Fibroblast of villous mesenchyme (primary cell): ENCODE measurements around the gene CDH4. TPM values are rescaled to one million over a fixed set of nuclear protein-coding genes. Genes with fewer than 3 reads are reported as not detected.

ENCODE experiments used
- DNase-seq: peaks from one replicate; pipeline ENCODE4 v3.0.0-alpha.2; 2010; ENCODE audit warnings: low read depth
- H3K4me3 ChIP-seq: 2 replicates; pipeline ENCODE4 v1.5.1; 2011; ENCODE audit warnings: low read depth, mild to moderate bottlenecking, low read length
- total RNA-seq: library from RNA; depleted of rRNA; stranded (reverse); fragments of >200 nt; gene quantifications from 2 replicates; pipeline ENCODE4 v1.2.3, GENCODE V29; 2012
- TF ChIP-seq, protein P1 (sequence below): IDR thresholded peaks from 2 replicates; pipeline ENCODE4 v1.5.1; 2012; ENCODE audit warnings: low read depth, mild to moderate bottlenecking, low read length; ENCODE audit not compliant: insufficient read depth

CDH4 gene
- total RNA-seq, 1 donor = 1.7 TPM

DNA sequence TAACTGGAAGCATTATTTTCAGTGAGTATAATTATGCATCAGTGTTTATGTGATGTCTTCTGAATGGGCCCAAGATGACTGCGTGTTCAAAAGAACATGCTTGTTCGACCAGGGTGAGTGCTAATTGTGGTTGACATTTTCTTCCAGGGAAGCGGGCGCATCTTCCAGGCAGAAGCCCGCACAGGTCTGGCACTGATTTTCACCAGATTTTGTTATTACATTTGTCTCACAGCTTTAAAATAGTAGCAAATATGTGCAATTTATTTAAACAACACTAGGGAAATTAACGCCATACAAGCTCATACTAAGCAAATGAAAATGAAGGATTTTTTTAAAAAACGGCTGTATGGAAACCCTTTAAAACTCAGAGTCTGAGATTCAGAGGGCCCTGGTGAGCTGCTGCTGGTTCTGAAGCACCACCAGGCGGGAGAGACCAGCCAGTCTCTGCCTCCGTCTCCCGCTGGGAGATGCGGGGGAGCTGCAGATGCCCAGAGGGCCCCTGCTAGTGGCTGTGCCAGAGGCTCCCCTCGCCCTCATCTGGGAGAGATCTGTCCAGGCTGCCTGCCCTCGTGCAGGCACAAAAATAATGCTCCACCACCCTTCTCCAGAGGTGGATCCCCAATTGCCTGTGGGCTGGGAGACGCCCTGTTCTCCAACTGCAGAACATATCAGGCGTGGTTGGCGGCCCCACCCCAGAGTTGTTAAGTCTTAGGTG lies 516.7 kb downstream of the CDH4 start:
- H3K4me3 ChIP-seq = no peak overlapping the region
- no peak for DNase-seq
- TF ChIP-seq, protein P1, sequence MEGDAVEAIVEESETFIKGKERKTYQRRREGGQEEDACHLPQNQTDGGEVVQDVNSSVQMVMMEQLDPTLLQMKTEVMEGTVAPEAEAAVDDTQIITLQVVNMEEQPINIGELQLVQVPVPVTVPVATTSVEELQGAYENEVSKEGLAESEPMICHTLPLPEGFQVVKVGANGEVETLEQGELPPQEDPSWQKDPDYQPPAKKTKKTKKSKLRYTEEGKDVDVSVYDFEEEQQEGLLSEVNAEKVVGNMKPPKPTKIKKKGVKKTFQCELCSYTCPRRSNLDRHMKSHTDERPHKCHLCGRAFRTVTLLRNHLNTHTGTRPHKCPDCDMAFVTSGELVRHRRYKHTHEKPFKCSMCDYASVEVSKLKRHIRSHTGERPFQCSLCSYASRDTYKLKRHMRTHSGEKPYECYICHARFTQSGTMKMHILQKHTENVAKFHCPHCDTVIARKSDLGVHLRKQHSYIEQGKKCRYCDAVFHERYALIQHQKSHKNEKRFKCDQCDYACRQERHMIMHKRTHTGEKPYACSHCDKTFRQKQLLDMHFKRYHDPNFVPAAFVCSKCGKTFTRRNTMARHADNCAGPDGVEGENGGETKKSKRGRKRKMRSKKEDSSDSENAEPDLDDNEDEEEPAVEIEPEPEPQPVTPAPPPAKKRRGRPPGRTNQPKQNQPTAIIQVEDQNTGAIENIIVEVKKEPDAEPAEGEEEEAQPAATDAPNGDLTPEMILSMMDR = no peak

DNA sequence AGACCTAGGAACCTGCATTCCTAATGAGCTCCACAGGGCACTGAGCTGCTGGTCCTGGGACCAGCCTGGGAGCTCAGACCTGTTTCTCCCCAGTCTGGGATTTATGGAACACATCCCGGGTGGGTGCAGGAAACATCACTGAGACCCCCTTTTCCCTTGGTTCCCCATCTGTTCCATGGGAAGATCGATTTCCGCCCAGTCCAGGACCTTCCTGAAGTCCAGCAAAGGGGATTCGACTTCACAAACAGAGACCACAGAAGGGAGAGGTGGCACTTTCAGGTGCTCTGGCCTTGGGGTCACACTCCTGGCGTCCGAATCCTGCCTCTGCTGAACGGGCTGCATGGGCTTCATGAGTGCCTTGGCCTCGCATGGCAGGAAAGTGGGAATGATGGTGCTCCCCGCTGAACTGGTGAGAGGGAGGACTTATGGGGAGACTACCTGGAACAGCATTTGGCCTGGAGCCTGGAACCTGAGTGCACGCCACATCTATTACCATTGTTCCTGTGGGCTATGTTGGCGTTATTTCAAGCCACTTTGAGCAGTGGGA lies 517.3 kb downstream of the CDH4 start:
- TF ChIP-seq, protein P1 = no peak
- no peak overlapping the region for H3K4me3 ChIP-seq
- DNase-seq = no peak

GRCh38 chr20:61770113-61770585 lies 518.1 kb downstream of the CDH4 start:
- TF ChIP-seq, protein P1 = no peak
- DNase-seq = no peak
- no peak overlapping the region for H3K4me3 ChIP-seq

DNA sequence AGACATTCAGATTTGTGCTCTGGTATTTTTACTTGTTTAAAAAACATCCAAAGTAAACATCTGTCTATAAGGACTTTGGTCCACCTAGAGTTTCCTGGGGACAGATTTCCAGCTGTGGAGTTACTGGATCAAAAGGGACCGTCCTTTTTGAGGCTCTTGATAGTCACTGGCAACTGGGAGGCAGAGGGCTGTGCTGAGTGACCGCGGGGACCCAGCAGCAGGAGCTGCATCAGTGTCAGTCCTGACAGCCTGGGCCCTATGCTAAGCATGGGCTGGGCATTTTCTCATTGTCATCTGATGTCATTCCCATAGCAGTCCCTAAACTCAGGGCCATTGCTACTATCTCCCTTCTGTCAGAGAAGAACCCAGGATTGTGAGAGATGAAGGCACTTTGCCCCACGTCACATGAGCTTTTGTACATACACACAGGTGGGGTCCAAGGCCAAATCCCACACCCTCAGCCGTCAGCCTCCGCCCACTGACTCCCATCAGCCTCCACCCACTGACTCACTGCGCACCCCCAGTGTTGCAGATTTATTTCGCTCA lies 519.8 kb downstream of the CDH4 start:
- H3K4me3 ChIP-seq = no peak overlapping the region
- TF ChIP-seq, protein P1 = no peak
- no peak for DNase-seq

DNA sequence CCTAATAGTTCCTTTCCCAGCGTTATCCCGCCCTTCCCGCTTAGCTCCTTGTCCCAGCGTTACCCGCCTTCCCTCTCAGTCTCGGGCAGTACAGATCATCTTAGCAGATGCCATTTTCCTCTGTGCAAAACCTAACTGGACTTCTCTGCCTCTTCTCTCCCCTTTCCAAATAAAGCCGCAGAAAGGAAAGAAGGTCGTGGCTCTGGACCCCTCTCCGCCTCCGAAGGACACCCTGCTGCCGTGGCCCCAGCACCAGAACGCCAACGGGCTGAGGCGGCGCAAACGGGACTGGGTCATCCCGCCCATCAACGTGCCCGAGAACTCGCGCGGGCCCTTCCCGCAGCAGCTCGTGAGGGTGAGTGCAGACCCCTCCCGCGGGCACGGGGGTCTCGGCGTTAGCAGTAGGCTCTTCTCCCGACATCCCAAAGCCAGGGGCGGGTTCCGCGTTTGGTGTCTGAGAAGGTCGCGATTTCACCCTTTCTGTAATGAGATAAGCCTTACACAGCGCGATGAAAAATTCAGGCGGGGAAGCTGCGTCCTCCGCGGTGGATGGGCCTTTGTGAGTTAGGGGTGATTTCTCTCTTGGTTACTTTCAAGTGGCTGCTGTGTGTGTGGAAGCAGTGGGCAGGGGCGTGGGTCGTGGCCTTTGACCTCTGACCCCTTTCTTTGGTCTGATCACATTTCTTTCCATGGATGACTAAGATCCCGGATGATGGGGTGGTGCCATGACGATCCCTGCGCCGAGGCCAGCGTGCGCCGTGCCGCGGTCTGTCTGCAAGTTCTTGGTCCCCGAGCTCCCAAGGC lies 521.0 kb downstream of the CDH4 start:
- DNase-seq = no peak
- TF ChIP-seq, protein P1 = no peak
- H3K4me3 ChIP-seq = no peak overlapping the region

DNA sequence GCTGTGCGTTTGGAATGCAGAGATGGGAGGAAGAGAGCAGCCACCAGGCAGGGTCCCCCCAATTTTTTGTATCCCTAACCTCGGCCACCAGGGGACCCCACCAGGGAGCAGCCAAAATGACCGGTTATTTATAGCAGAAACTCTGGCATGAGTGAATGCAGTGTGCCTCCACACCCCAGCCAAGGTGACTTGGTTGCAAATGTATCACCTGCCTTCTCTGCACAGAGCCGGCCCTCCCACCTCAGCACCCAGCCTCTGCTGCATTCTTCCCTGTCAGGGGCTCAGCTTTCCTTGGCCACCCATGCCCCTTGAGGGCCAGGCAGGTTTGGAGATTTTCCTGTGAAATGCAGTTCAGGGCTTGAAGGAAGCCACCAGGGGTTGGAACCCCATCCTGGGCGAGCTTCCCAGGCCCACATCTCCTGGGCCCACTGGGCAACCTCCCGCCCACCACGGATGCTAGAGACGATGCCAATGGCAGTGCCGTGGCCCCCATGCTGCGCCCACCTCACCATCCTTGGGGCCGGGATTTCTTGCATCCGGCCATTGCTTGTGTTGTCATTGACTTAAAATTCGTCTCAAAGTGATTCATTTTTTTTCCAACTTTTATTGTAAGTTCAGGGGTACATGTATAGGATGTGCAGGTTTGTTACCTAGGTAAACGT lies 522.0 kb downstream of the CDH4 start:
- DNase-seq = no peak
- no peak overlapping the region for H3K4me3 ChIP-seq
- TF ChIP-seq, protein P1 = no peak
